ENCODE measurements around the gene DHRS2. TPM values are rescaled to one million over a fixed set of nuclear protein-coding genes. Genes with fewer than 3 reads are reported as not detected.

Gene DHRS2
- total and polyA plus RNA-seq, 2 of the 4 experiments (the other 2 are of a cell fraction), result 0.12 to 0.18 TPM

DNA sequence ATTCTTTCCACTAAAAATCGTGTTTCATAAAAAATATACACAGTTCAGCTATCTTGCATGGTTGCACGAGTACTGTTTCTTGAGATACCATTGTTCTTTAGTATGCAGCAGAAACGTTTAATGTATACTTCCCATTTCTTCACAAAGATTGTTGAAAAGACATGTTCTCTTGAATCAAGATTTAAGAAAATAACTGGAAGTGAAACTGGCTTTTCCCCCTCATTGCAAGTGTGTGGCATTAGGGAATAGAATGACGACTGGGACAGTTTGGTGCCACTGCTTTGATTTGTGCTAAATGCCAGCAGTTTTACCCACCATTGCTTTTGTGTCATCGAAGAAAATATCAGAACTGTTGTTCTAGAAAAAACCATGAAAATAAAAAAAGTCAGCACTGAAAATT is 20.3 kb upstream of the DHRS2 start:
- H2BK5ac ChIP-seq (ENCODE audit: low read depth, low read length, poor library complexity, severe bottlenecking), result no peak overlapping the region
- H2BK120ac ChIP-seq (ENCODE audit: low read depth, low read length), result no peak overlapping the region
- H2AK5ac ChIP-seq (ENCODE audit: low read depth, low read length), result no peak overlapping the region
- H3K4me1 ChIP-seq (ENCODE audit: control insufficient read depth, insufficient read depth, low read length), result no peaks in the 10 kb centered on the region
- no peaks in the 10 kb centered on the region for H3K36me3 ChIP-seq (ENCODE audit: control insufficient read depth, insufficient read depth, low read length)
- WGBS, 2 experiments (ENCODE audit: extremely low coverage in 2 of 2, insufficient read length in 1 of 2), result no CpG with 5 or more reads among the region's 5 CpGs
- in situ Hi-C loops (cut with MboI; ENCODE audit: low sequenced_read_pairs), result no loop called here
- no TSS peak for BruUV-seq (replicated peaks)
- DNase-seq (no peak), ATAC-seq (ENCODE audit: low read depth) (no peak)
- no peak overlapping the region for H2AFZ ChIP-seq (replicated peaks; ENCODE audit: low read length, poor library complexity)
- H3K27me3 ChIP-seq (ENCODE audit: control insufficient read depth, insufficient read depth, low read length), result peaks cover 2% of the 10 kb centered on the region
- no peaks in the 10 kb centered on the region for H3K9me3 ChIP-seq (ENCODE audit: control insufficient read depth, insufficient read depth, low read length)
- H3K23ac ChIP-seq (ENCODE audit: low read depth, low read length), result no peak overlapping the region
- H3K14ac ChIP-seq (replicated peaks; ENCODE audit: low read depth, low read length), result no peak overlapping the region
- intact Hi-C loops (cut with micrococcal nuclease), result no loop called here
- H4K20me1 ChIP-seq (ENCODE audit: insufficient read depth, low read length), result no peaks in the 10 kb centered on the region
- no peak overlapping the region for H3K4me2 ChIP-seq (ENCODE audit: low read depth, low read length)
- no peaks in the 10 kb centered on the region for H3K79me1 ChIP-seq (ENCODE audit: low read depth in 1 of 2, low read length in 2 of 2)
- no peak overlapping the region for H3K9ac ChIP-seq (ENCODE audit: low read depth, low read length)
- H2BK20ac ChIP-seq (ENCODE audit: low read depth, low read length), result no peak overlapping the region
- H3K18ac ChIP-seq (ENCODE audit: low read depth, low read length), result no peak overlapping the region
- no peak overlapping the region for H3K4ac ChIP-seq (ENCODE audit: low read depth, low read length)
- H3K9me1 ChIP-seq (ENCODE audit: insufficient read depth, low read length), result no peaks in the 10 kb centered on the region
- no peak overlapping the region for H3K56ac ChIP-seq (ENCODE audit: extremely low read depth, insufficient read depth, low read length)
- CTCF ChIA-PET, result interaction anchor here (1.1 kb wide), 1 partner anchor 16 kb away, joined by 5 read pairs; no protein-coding TSS in a partner anchor
- no peak overlapping the region for H4K91ac ChIP-seq (ENCODE audit: insufficient read depth, low read depth, low read length)
- no peak overlapping the region for H3K27ac ChIP-seq (ENCODE audit: insufficient read depth, low read length)
- dilution Hi-C loops (cut with HindIII; ENCODE audit: low sequenced_read_pairs, unreplicated experiment), result no loop called here
- no peak overlapping the region for H2AK9ac ChIP-seq (replicated peaks; ENCODE audit: low read depth, low read length, poor library complexity)
- TF ChIP-seq, protein P1, sequence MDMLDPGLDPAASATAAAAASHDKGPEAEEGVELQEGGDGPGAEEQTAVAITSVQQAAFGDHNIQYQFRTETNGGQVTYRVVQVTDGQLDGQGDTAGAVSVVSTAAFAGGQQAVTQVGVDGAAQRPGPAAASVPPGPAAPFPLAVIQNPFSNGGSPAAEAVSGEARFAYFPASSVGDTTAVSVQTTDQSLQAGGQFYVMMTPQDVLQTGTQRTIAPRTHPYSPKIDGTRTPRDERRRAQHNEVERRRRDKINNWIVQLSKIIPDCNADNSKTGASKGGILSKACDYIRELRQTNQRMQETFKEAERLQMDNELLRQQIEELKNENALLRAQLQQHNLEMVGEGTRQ (IDR thresholded peaks at IDR 0.05; ENCODE audit: low read depth, low read length), result no peak
- no peak for TF ChIP-seq FOS (IDR thresholded peaks at IDR 0.05; ENCODE audit: low read depth, low read length)
- no peak for TF ChIP-seq RCOR1 (IDR thresholded peaks at IDR 0.05; ENCODE audit: insufficient replicate concordance, low read length)
- TF ChIP-seq RFX5 (IDR thresholded peaks at IDR 0.05; ENCODE audit: low read depth, low read length), result no peak
- TF ChIP-seq, protein P2, sequence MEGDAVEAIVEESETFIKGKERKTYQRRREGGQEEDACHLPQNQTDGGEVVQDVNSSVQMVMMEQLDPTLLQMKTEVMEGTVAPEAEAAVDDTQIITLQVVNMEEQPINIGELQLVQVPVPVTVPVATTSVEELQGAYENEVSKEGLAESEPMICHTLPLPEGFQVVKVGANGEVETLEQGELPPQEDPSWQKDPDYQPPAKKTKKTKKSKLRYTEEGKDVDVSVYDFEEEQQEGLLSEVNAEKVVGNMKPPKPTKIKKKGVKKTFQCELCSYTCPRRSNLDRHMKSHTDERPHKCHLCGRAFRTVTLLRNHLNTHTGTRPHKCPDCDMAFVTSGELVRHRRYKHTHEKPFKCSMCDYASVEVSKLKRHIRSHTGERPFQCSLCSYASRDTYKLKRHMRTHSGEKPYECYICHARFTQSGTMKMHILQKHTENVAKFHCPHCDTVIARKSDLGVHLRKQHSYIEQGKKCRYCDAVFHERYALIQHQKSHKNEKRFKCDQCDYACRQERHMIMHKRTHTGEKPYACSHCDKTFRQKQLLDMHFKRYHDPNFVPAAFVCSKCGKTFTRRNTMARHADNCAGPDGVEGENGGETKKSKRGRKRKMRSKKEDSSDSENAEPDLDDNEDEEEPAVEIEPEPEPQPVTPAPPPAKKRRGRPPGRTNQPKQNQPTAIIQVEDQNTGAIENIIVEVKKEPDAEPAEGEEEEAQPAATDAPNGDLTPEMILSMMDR (conservative IDR thresholded peaks at IDR 0.05; ENCODE audit: low read depth, low read length), result no peak
- TF ChIP-seq CHD1 (IDR thresholded peaks at IDR 0.05; ENCODE audit: low read depth, low read length), result no peak
- no peak for TF ChIP-seq MAFK (IDR thresholded peaks at IDR 0.05; ENCODE audit: low read depth, low read length)
- no peak for TF ChIP-seq BHLHE40 (IDR thresholded peaks at IDR 0.05; ENCODE audit: low read depth, low read length)
- TF ChIP-seq RAD21 (IDR thresholded peaks at IDR 0.05; ENCODE audit: low read length), result no peak
- no peak for TF ChIP-seq CEBPB (IDR thresholded peaks at IDR 0.05; ENCODE audit: low read depth, low read length)
- TF ChIP-seq MXI1 (IDR thresholded peaks at IDR 0.05; ENCODE audit: borderline replicate concordance, low read depth, low read length), result no peak
- TF ChIP-seq NFE2L2 (IDR thresholded peaks at IDR 0.05; ENCODE audit: low read depth, low read length), result no peak
- TF ChIP-seq, protein P3, sequence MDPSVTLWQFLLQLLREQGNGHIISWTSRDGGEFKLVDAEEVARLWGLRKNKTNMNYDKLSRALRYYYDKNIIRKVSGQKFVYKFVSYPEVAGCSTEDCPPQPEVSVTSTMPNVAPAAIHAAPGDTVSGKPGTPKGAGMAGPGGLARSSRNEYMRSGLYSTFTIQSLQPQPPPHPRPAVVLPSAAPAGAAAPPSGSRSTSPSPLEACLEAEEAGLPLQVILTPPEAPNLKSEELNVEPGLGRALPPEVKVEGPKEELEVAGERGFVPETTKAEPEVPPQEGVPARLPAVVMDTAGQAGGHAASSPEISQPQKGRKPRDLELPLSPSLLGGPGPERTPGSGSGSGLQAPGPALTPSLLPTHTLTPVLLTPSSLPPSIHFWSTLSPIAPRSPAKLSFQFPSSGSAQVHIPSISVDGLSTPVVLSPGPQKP (IDR thresholded peaks at IDR 0.05; ENCODE audit: borderline replicate concordance, low read depth, low read length), result no peak
- no peak for TF ChIP-seq SMC3 (IDR thresholded peaks at IDR 0.05; ENCODE audit: low read depth, low read length)
- TF ChIP-seq MAZ (IDR thresholded peaks at IDR 0.05; ENCODE audit: borderline replicate concordance, low read depth, low read length), result no peak
- TF ChIP-seq POLR2A (IDR thresholded peaks at IDR 0.05; ENCODE audit: low read depth, low read length), result no peak
- no peak overlapping the region for H4K5ac ChIP-seq (ENCODE audit: low read depth, low read length)
- H4K8ac ChIP-seq (ENCODE audit: low read depth in 2 of 2, low read length in 2 of 2), result no peak overlapping the region
- H3K4me3 ChIP-seq (ENCODE audit: insufficient read depth, low read depth, low read length), result no peak overlapping the region
- POLR2A ChIA-PET (ENCODE audit: unreplicated experiment), result no interaction called here
- no peak overlapping the region for H2BK15ac ChIP-seq (ENCODE audit: low read depth, low read length)
